Kidney glomerular epithelial cell (primary cell): ENCODE results near the gene SLC22A5.
A peak's percentile ranks its signal among the peaks of the same experiment; 100 is the strongest.
"Not testable (repeated sequence)": the region's sequence is repeated elsewhere in the genome, so short reads cannot be mapped to it uniquely, and the experiment has no call there.

Source experiments
- DNase-seq: peaks from one replicate; lab custom pipeline; 2025; lab: John Stamatoyannopoulos, UW

SLC22A5 gene

DNA sequence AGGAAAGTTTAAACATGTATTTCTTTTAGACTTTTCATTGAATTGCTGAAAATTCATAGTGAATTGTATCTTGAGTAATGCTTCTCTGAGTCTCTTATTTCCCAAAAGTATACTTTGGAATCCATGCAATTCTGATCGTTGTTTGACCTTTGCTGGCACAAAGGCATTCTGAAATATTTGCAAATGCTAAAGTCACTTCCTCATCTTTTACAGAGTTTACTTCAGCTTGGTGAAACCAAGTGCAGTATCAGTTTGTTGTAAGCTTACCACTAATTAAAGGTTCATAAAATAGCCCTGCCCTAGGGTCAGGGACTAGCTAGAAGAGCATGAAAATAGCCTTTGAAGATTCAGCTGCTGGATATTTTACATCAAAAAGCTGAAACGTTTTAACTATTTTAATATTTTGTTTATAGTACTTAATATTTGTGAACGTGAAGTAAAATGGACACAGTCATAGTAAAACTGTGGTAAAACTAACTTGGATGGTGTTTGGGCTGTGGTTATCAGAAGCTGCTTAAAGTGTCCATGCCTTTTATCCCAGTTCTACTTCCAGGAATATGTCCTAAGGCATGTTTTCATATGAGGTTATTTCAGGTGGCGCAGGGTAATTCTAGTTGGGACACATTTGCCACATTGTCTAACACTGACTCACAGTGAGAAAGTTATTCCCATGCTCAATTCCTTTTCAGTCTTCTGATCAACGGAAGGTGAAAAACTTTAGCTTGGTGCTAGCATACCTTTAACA, 45.3 kb downstream of the SLC22A5 start:
- DNase-seq = peak; percentile 66

DNA sequence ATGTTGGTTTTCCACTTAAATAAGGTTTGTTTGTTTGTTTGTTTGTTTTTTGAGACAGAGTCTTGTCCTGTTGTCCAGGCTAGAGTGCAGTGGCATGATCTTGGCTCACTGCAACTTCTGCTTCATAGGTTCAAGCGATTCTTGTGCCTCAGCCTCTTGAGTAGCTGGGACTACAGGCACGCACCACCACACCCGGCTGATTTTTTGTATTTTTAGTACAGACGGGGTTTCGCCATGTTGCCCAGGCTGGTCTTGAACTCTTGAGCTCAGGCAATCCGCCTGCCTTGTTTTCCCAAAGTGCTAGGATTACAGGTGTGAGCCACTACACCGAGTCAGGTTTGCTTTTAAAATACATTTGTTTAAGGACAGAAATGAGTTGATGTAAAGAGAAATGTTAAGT, 46.0 kb downstream of the SLC22A5 start:
- not testable (repeated sequence) for DNase-seq

- DNase-seq = no peak
Observed at GRCh38 chr5:132416306-132417009, 46.9 kb downstream of the SLC22A5 start.

DNA sequence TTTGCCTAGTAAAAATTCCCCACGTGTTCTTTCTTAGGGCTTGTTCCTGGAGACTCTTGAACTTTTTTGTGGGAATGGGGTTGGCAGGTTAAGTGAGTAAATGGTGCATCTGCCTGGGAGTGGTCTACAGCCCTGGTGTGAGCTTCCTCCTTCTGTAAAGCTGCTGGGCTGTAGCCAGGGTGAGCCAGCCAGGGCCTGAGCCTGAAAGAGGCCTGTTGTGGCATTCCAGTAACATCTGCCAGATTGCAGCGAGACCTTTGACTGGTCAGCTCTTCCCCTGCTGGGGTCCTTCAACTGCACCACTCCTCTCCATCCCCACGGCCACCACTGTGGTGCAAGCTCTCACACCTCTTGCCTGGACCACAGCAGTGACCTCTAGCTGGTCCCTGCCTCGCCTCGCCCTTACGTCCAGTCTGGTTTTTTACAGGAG, 47.5 kb downstream of the SLC22A5 start:
- no peak for DNase-seq

DNA sequence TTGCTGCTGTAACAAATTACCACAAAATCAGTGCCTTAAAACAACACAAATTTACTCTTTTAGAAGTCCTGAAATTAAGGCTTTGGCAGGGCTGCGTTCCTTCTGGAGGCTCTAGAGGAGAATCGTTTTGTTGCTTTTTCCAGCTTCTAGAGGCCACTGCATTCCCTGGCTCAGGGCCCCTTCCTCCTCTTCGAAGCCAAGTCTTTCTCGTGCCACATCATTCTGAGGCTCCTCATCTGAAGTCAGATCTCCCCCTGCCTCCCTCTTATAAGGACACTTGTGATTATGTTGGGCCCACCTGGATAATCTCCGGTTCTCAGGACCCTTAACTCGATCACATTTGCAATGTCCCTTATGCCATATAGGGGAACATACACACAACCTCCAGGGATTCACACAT, 48.0 kb downstream of the SLC22A5 start:
- DNase-seq = no peak

- no peak for DNase-seq
Observed at GRCh38 chr5:132417889-132418485, 48.5 kb downstream of the SLC22A5 start.

DNA sequence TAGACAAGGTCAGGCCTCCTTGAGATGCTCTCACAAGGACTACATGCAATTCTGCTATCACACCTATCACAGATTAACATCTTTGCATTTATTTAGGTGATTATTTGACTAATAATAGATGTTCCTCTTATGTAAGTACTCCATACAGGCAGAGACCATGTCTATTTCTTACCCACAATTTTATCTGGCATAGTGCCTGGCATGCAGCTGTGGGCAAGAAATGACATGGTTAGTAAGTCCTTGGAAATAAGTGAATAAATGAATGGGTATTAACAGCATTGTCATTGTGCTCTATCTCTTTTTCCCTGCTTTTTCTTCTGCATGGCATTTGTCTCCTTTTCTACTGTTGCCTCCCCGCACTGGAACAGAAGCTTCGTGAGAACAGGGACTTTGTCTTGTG, 49.4 kb downstream of the SLC22A5 start:
- no peak for DNase-seq

DNA sequence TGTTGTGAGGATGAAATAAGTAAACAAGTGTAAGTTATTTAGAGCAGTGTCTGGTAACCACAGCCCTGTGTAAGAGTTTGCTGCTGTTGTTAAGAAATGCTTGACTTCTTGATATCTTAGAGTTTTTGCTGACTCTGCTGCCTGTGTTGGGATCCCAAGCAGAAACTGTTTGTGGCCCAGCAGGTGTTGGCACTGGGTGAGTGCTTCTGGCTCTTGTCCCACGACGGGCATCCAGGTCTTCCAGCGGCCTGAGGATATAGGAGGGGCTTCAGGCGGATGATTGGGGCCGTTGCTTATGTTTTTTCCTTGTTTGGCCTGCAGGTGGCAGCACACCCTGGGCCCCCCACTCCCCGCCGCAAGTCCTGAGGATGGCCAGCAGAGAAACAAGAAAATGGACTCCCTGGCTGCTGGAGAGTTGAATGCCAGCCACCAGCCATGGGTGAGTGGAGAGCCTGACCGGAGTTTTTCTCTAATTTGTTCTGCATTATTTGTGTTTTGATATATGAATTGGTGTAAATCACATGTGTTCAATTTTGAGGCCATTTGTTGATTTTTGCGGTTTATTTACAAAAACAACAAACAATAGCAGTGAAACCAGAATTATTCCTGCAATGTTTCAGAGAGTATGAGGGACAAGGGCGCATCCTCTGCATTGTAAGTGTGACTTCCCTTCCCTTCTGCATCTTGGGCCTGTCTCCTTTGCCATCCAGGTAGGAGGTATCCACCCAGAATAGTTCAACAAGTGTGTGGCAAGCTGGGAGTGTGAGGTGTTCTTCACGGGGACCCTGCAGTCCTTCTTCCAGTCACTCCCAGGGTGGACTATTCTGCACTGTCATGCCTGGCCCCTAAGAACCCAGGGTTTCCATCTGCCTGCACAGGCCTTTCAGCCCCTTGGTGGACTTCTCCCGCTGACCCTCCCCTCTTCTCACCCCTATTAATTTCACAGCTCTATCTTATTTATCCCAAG, 50.3 kb downstream of the SLC22A5 start:
- peak; percentile 92 for DNase-seq

DNA sequence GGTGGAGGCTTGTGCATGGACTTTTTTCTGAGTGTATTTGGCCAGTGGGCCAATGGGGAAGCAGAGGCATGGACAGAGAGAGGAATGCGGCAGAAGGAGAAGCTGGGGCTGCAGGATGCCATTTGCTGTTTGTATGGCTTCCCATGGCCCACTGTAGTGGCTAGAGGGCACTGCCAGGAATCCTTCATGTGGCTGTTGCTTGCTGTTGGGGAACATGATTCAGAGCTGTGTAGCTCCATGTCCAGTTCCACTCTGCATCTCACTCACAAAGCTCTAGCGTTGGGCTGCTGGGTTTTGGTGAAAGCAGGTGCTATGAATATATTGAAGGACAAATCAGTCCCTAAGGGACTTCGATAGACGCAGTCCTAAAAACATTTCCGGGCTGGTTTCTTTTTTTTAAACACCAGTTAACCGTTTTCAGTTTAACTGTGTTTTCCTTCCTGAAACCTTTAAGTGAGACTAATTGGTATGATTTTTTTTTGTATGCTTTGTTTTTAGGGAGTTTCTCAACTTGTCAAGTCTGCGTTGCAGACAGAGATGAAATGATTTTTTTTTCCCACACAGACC, 51.3 kb downstream of the SLC22A5 start:
- DNase-seq = no peak

DNA sequence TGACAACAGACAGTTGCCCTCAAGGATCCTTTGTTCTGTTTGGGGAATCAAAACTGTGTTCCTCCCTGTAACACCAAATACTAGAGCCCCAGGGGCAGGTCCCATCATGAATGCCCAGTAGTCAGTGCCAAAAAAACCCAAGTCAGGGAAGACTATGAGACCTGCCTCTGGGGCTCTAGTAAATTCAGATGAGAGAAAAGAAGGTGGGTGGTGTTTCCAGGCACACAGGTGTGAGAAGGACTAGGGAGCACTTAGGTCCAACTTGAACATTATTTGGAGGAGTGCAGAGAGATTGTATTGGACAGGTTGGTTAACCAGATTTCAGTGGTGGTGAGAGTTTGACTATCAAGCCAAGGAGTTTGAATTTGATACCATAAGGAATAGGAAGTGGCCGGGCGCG, 52.0 kb downstream of the SLC22A5 start:
- no peak for DNase-seq

GRCh38 chr5:132422720-132423437, 53.4 kb downstream of the SLC22A5 start:
- no peak for DNase-seq

DNA sequence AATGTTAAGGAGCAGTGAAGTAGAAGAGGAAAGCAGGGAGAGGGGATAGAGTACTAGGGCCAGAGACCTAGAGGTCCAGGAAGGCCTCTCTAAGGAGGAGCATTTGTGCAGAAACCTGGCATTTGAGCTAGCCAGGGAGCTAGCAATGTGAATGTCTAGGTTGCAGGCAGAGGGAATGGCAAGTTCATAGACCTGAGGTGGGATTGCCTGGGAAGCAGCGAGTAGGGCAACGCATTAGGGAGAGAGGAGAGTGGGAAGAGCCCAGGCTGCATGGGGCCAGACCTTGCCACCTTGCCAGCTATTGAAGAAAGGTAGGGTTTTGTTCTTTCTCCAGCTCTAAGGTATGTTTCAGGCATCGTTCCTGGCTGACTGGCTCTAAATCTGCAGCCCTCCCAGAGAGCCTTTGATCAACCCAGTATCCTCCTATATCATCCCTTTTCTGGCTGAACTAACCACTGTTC, 54.0 kb downstream of the SLC22A5 start:
- no peak for DNase-seq

- no peak for DNase-seq
Observed at GRCh38 chr5:132424167-132424880, 54.8 kb downstream of the SLC22A5 start.

- DNase-seq = peak; percentile 33
Observed at GRCh38 chr5:132425009-132425937, 55.8 kb downstream of the SLC22A5 start.

DNA sequence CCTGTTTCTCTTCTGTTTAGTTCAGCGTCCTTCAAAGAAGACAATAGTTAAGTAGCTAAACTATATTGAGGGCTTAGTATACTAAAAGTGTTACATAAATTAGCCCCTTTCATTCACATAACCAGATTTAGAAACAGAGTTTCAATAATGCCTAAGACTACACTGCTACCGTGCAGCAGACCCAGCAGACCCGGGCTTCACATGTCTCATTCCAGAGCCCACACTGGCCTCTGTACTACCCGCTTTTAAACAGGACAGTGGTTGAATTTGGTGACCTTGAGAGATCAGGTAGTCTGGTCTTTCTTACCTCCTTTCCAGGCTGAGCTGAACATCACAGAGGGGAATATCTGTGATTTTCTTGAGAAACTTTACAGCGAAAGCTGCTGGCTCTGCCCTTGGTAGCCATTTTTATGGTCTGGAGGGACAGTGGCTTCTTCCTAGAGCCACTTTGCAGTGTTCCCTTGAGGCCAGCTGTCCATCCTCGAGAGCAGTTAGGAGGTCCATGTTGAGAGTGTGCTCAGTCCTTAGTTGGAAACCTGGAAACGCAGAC, 56.5 kb downstream of the SLC22A5 start:
- no peak for DNase-seq

DNA sequence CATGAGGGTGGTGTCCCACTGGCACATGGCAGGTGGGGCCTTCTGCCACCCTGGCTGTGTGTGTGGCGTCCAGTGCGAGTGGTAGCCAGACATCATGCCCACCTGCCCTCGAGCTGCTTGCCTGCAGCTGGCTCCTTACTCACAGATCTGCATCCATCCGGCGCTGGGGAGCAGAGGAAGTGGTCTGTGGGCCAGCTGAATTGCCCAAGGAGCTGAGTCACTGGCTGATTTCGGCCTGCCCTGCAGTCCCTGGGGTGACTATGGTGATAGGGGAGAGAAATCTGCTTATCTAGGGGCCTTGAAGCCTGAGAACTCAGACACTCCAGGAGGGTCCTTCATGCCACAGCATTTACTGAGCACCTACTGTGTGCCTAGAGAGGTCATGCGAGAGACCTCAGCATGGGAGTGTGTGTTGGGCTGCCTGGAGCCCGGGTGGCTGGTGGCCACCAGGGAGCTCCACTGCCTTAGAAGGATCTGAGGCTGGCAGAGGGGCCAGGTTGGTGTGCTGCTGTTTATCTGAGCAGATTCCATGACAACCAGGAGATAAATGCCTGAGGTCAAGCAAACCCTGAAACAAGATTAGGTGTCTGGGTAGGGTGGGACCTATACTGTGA, 57.1 kb downstream of the SLC22A5 start:
- peak; percentile 76 for DNase-seq

DNA sequence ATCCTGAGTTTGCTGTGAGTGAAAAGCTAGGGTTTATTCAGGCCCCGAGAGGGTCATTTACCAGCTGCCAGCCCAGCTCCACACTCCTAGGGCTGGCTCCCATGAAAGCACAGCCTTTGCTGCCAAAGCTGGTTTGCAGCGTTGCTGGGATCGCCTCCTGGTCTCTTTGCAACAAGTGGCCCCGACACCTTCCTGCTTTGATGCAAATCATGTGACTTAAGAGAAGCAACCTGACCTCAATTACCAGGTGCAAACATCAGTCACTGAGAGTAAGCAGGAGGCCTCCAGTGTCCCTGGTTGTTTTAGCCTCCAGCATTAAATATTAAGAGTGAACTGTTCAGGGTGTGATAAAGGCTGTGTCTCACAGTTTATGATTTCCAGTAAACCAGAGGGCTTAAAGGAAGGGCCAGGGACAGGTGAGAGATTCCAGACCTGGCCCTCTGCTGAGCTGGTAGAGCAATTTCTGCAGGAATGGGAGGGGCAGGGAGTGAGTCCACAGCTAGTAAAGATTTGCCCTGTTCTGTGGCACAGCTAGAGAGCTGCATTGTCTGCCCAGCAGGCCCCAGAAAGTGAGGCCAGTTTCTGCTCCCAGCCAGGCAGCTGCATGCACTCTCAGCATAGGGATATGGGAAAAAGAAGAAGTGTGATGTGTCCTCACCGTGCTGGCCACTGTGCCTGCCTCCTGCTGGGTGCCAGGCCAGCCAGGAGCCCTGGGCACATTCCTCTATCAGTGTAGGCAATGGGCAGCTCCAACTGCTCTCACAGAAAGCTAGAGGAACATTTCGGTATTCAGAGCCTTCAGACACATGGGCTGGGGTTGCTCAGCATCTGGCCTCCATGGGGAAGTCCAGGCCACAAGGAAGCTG, 58.0 kb downstream of the SLC22A5 start:
- DNase-seq = no peak
